Brain microvascular endothelial cell (primary cell): ENCODE results near the gene MYPOP.

Experiments
- DNase-seq: peaks from one replicate; pipeline ENCODE4 v3.0.0-alpha.2; 2020
- H3K27ac ChIP-seq: fragments of 250-450 bp; sonication (Bioruptor Pico); 2 replicates; pipeline ENCODE4 v1.5.1; 2020; ENCODE audit warnings: mild to moderate bottlenecking, moderate library complexity
- H3K27me3 ChIP-seq: fragments of 250-450 bp; sonication (Bioruptor Pico); replicated peaks from 2 replicates; pipeline ENCODE4 v1.5.1; 2020; ENCODE audit warnings: mild to moderate bottlenecking
- H3K36me3 ChIP-seq: fragments of 250-450 bp; sonication (Bioruptor Pico); replicated peaks from 2 replicates; pipeline ENCODE4 v1.5.1; 2020; ENCODE audit warnings: mild to moderate bottlenecking
- H3K4me3 ChIP-seq: 2 replicates; pipeline ENCODE4 v1.5.1; 2011; ENCODE audit warnings: low read depth, mild to moderate bottlenecking, control low read depth, low read length, moderate library complexity
- in situ Hi-C: cut with HindIII; loops from 2 replicates; pipeline ENCODE4 v1.10.0; 2017; ENCODE audit warnings: low sequenced_read_pairs, low pct_ligation_motif_present
- TF ChIP-seq, protein P1 (sequence below): IDR thresholded peaks from 2 replicates; pipeline ENCODE4 v1.5.1; 2011; ENCODE audit warnings: low read depth, mild to moderate bottlenecking, moderate library complexity, low read length, control low read depth, inconsistent platforms; ENCODE audit errors: missing control alignments

MYPOP gene

DNA sequence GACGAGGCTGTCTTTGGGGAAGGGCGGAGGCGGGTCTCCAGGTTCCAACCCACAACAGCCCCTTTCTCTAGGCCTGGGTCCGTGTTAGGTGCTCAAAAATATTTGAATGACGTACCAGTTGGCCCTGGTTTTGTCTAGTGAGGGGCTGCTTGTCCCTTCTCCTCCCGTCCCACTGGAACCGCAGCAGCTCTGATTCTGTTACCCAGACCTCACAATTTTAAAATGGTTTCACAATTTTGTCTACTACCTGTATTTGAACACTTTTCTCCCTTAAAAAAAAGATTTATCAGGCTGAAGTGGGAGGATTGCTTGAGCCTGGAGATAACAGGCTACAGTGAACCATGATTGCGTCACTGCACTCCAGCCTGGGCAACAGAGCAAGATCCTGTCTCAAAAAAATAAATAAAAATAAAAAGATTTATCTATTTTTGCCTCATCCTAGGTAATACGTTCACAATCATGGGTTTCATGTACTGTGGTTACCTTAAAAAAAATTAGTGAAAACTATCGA is 15.2 kb downstream of the MYPOP start:
- TF ChIP-seq, protein P1, sequence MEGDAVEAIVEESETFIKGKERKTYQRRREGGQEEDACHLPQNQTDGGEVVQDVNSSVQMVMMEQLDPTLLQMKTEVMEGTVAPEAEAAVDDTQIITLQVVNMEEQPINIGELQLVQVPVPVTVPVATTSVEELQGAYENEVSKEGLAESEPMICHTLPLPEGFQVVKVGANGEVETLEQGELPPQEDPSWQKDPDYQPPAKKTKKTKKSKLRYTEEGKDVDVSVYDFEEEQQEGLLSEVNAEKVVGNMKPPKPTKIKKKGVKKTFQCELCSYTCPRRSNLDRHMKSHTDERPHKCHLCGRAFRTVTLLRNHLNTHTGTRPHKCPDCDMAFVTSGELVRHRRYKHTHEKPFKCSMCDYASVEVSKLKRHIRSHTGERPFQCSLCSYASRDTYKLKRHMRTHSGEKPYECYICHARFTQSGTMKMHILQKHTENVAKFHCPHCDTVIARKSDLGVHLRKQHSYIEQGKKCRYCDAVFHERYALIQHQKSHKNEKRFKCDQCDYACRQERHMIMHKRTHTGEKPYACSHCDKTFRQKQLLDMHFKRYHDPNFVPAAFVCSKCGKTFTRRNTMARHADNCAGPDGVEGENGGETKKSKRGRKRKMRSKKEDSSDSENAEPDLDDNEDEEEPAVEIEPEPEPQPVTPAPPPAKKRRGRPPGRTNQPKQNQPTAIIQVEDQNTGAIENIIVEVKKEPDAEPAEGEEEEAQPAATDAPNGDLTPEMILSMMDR, result no peak
- peak overlapping the region; percentile 69 for H3K4me3 ChIP-seq
- no peaks in the 10 kb centered on the region for H3K27me3 ChIP-seq
- no peak for DNase-seq
- peak overlapping the region; percentile 81 for H3K27ac ChIP-seq
- H3K36me3 ChIP-seq, result no peaks in the 10 kb centered on the region
- in situ Hi-C loops, result no loop called here

DNA sequence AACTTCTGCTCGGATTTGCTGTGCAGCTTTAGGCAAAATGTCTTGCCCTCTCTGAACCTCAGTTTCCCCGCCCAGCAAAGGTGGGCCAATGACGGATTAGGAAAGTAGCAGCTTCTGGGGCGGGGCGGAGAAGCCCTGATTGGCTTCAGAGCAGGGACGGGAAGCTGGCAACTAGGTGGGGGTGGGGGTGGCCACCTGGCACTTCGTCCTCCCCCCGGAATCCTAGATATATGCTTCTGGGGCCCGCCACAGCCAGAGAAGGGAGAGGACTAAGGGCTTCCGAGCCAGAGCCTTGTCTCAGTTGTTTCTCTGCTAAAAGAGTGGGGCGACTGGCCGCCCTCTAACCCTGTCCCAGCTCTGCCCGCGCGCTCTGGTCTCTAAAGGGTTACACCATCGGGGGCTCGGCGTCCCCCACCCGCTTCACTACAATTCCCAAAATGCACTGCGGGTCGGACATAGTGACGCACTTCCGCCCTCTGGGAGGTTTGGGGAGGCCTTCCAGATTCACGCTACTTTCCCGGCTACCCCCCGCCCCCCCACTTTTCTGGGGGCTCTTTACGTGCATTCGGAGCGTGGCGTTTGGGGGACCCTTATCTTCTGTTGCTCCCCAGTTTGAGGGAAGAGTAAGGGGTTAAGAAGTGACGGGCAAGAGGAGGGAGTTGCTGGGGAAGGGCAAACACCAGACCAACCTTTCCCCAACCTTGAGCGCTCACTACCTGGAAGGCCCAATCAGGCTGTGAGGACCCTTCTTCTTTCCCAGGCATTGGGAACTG is 15.8 kb downstream of the MYPOP start:
- Histone ChIP-seq H3K27ac (peak overlapping the region; percentile 81), H3K27me3 (no peaks in the 10 kb centered on the region), H3K36me3 (no peaks in the 10 kb centered on the region), H3K4me3 (peak overlapping the region; percentile 69)
- TF ChIP-seq, protein P1, result no peak
- in situ Hi-C loops, result no loop called here
- peak; percentile 93 for DNase-seq

DNA sequence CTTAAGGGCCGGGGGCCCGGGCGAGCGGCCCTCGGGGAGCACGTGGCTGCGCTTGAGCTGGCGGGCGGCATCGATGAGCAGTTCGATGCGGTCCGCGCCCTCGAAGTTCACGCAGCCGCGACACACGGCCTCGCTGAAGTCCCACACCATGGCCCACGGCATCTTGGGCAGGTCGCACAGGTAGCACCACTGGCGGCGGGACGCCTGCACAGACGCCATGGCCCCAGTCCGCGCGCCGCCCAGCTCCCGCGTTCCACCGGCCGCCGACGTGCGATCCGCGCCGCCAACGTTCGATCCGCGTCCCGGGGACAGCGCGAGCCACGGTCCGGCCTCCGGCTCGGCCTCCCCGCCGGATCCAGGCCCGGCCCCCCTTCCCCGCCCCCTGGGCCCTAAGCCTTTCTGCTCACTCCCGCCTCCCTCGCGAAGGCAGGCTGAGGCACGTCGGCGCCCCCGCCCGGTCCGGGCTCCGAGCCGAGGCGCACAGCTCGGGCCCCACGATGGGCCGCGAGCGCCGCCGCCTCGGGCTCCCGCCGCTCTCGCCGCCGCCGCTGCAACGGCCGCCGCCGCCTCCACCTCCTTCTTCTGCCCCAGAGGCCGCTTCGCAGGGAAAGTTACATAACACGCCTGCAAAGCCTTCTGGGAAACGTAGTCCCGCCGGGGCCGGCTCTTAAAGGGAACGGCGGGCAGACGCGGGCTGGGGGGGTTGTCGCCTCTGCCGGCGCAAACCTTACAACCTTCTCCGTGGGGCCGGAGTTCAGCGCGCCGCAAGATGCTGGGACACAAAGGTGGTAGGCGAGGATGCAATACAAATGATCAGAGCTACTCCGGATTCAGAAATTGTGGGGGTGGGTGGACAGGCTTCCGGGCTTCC is 16.6 kb downstream of the MYPOP start, which contains the start of gene IRF2BP1:
Gene IRF2BP1, minus strand, starts transcription at position 586 of the 871 bp plus-strand sequence. Its CDS starts 367 bp downstream, at position 219.
- H3K27ac ChIP-seq, result peak within 1 kb of the TSS; percentile 81
- DNase-seq, result peak; percentile 88
- TF ChIP-seq, protein P1, result no peak
- H3K36me3 ChIP-seq, result no peaks in the 10 kb centered on the region
- in situ Hi-C loops, result no loop called here
- H3K4me3 ChIP-seq, result peak within 1 kb of the TSS; percentile 69
- H3K27me3 ChIP-seq, result no peaks in the 10 kb centered on the region

DNA sequence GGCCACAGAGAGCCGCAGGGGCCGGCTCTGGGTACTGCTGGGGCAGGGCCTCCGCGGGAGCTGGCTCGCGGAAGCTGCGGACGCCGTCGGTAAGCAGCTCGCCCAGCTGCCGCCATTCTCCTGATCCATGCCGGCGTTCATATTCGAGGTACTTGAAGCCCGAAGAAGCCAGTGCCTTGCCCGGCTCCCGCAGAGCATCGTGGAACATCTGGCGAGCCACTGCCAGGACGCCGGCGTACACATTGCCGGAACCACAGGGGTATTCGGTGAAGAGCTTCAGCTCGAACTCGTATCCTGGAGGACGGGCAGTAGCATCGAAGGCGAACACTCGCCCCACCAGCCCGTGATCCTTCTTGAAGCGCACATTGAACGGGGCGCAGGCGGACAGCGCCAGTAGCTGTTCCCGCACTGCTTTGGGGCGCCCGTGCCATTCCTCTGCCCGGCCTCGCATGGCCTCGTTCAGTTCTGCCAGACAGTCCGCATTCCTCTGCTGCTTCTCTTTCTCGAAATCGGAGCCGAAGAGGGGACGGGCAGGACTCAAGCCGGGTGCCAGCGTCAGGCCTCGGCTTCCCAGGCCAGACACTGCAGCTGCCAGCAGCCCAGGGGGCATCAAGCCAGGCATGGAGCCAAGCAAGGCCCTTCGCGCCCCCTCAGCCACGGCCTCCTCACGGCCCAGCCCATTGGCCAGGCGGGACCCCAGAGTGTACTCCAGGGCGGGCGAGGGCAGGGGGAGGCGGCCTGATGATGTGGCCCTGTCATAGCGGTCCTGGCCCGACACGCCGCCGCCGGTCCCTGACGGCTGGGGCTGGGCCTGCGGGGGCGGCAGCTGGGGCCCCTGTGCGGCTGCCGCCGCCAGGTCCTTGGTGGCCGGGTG is 17.5 kb downstream of the MYPOP start:
- in situ Hi-C loops, result no loop called here
- TF ChIP-seq, protein P1, result no peak
- no peaks in the 10 kb centered on the region for H3K36me3 ChIP-seq
- peak overlapping the region; percentile 81 for H3K27ac ChIP-seq
- DNase-seq, result no peak
- H3K27me3 ChIP-seq, result no peaks in the 10 kb centered on the region
- peak overlapping the region; percentile 69 for H3K4me3 ChIP-seq

DNA sequence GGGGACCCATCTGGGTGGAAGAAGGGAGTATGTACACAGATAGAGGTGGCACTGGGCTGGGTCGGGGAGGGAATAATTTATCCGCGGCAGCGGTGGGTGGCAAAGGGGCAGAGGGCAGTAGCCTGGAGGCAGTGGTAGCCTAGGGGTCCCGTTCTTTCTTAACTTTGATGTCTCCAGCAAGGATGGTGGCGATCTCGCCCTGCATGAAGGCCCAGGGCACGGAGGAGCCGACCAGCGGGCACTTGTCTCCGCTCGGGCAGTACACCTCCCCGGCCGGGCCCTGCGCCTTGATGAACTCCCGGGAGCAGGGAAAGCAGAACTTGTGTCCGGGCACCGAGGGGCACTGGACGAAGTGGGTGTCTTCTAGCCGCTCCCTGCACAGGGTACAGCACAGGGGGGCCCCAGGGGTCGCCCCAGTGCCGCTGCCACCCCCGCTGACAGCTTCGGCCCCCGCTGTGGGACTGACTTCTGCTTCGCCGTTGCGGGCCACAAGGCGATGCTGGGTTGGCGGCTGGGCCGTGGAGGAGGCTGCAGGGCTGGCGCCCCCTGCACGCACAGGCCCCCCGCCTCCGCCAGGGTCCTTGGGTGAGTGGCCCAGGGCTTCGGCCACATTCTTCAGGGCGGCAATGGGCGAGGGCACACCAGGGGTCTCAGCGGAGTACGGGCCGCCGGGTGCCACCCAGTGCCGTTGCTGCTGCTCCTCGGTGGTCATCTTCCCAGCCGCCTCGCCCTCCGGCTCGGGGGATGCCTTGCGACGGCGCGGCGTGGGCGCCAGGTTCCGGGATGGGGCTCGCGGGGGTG is 18.3 kb downstream of the MYPOP start:
- Histone ChIP-seq H3K4me3 (no peak overlapping the region), H3K36me3 (no peaks in the 10 kb centered on the region), H3K27me3 (no peaks in the 10 kb centered on the region), H3K27ac (no peak overlapping the region)
- no peak for DNase-seq
- in situ Hi-C loops, result no loop called here
- TF ChIP-seq, protein P1, result no peak
